DND-41 (cell line): Measurements from ENCODE around the gene PRDM2.

ENCODE experiments used
- ATAC-seq: fragments of 200-7000 bp; cut with Tn5 transposase; 3 replicates; pipeline ENCODE4 v1.9.1; 2021; ENCODE audit warnings: low read depth; ENCODE audit not compliant: insufficient read depth
- DNase-seq: peaks from one replicate; pipeline ENCODE4 v3.0.0-alpha.2; 2020
- H2AFZ ChIP-seq: 2 replicates; pipeline ENCODE4 v1.6.0; 2012; ENCODE audit warnings: low read depth, low read length
- H3K27ac ChIP-seq: 2 replicates; pipeline ENCODE4 v1.5.1; 2012; ENCODE audit warnings: low read length, inconsistent platforms
- H3K27me3 ChIP-seq: fragments of 200-600 bp; sonication (generic); 2 replicates; pipeline ENCODE4 v1.6.0; 2012; ENCODE audit warnings: low read length, mild to moderate bottlenecking, inconsistent platforms; ENCODE audit not compliant: insufficient read depth, poor library complexity
- H3K36me3 ChIP-seq: 2 replicates; pipeline ENCODE4 v1.5.1; 2012; ENCODE audit warnings: low read length, inconsistent platforms; ENCODE audit not compliant: insufficient read depth
- H3K4me1 ChIP-seq: 2 replicates; pipeline ENCODE4 v1.5.1; 2012; ENCODE audit warnings: mild to moderate bottlenecking, low read length; ENCODE audit not compliant: insufficient read depth
- H3K4me2 ChIP-seq: 2 replicates; pipeline ENCODE4 v1.6.0; 2012; ENCODE audit warnings: mild to moderate bottlenecking, moderate library complexity, low read length, inconsistent platforms; ENCODE audit not compliant: insufficient read depth
- H3K4me3 ChIP-seq, 2 experiments: fragments of 200-600 bp in 1 of 2; shearing (Covaris generic) in 1 of 2; 2 replicates each; pipeline ENCODE4 v1.5.1; 2012 to 2016; ENCODE audit warnings: inconsistent platforms in 2 of 2, low read length in 2 of 2, mild to moderate bottlenecking in 2 of 2, low read depth in 1 of 2, moderate library complexity in 1 of 2
- H3K79me2 ChIP-seq: 2 replicates; pipeline ENCODE4 v1.6.0; 2012; ENCODE audit warnings: low read length, inconsistent platforms; ENCODE audit not compliant: insufficient read depth
- H3K9ac ChIP-seq: 2 replicates; pipeline ENCODE4 v1.6.0; 2012; ENCODE audit warnings: low read depth, mild to moderate bottlenecking, inconsistent platforms, low read length, moderate library complexity
- H3K9me3 ChIP-seq: 2 replicates; pipeline ENCODE4 v1.5.1; 2012; ENCODE audit warnings: low read length, moderate library complexity, mild to moderate bottlenecking, inconsistent platforms; ENCODE audit not compliant: insufficient read depth, severe bottlenecking
- H4K20me1 ChIP-seq: 2 replicates; pipeline ENCODE4 v1.6.0; 2012; ENCODE audit warnings: low read length; ENCODE audit not compliant: insufficient read depth
- CTCF ChIP-seq: IDR thresholded peaks from 2 replicates; pipeline ENCODE4 v1.5.1; 2012; ENCODE audit warnings: borderline replicate concordance, low read length, moderate library complexity, mild to moderate bottlenecking; ENCODE audit not compliant: poor library complexity, severe bottlenecking; ENCODE audit errors: extremely low read depth
- EZH2 ChIP-seq: IDR thresholded peaks from 3 replicates; pipeline ENCODE4 v1.6.1; 2012; ENCODE audit warnings: borderline replicate concordance, low read depth, mild to moderate bottlenecking, moderate library complexity, low read length, inconsistent platforms; ENCODE audit not compliant: severe bottlenecking

Gene PRDM2

GRCh38 chr1:13818926-13819325, 118.9 kb downstream of the PRDM2 start:
- Histone ChIP-seq H3K4me2 (no peak overlapping the region), H3K9ac (no peak overlapping the region), H3K36me3 (peaks cover 24% of the 10 kb centered on the region; the same call in 1 of the 2 replicates), H2AFZ (no peak overlapping the region), H4K20me1 (peaks cover 3% of the 10 kb centered on the region), H3K4me1 (no peaks in the 10 kb centered on the region), H3K79me2 (no peaks in the 10 kb centered on the region), H3K9me3 (no peaks in the 10 kb centered on the region), H3K27me3 (no peaks in the 10 kb centered on the region), H3K27ac (no peak overlapping the region), H3K4me3 (no peak overlapping the region)
- TF ChIP-seq EZH2 (no peak), CTCF (no peak)
- DNase-seq (no peak), ATAC-seq (no peak)

DNA sequence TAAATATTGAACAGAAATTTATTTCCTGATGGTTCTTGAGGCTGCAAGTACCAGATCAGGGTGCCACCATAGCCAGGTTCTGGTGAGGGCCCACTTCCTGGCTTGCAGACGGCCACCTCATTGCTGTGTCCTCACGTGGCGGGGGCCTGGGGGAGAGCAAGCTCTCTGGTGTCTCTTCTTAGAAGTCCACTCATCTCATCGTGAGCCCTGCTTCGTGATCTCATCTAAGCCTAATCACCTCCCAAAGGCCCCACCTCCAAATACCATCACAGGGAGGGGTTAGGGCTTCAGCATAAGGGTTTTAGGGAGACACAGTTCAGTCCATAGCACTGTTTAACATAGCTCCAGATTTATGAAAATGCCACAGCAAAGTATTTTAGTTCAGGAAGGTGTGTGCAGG, 119.7 kb downstream of the PRDM2 start:
- TF ChIP-seq CTCF (no peak), EZH2 (no peak)
- Histone ChIP-seq H3K4me3 (no peak overlapping the region), H3K79me2 (no peaks in the 10 kb centered on the region), H4K20me1 (peaks cover 1% of the 10 kb centered on the region), H3K4me1 (no peaks in the 10 kb centered on the region), H3K9me3 (no peaks in the 10 kb centered on the region), H3K36me3 (peaks cover 24% of the 10 kb centered on the region; the same call in 1 of the 2 replicates), H3K4me2 (no peak overlapping the region), H2AFZ (no peak overlapping the region), H3K9ac (no peak overlapping the region), H3K27me3 (no peaks in the 10 kb centered on the region), H3K27ac (no peak overlapping the region)
- DNase-seq (no peak), ATAC-seq (no peak)

- TF ChIP-seq EZH2, result no peak
- Histone ChIP-seq H3K4me1 (no peaks in the 10 kb centered on the region), H3K27me3 (no peaks in the 10 kb centered on the region), H3K27ac (no peak overlapping the region), H3K9ac (no peak overlapping the region), H4K20me1 (no peaks in the 10 kb centered on the region; the same call in none of the 2 replicates), H3K9me3 (no peaks in the 10 kb centered on the region), H3K4me2 (no peak overlapping the region), H3K4me3 (no peak overlapping the region), H3K36me3 (peaks cover 24% of the 10 kb centered on the region; the same call in 1 of the 2 replicates), H2AFZ (no peak overlapping the region), H3K79me2 (no peaks in the 10 kb centered on the region)
- DNase-seq, result no peak
- ATAC-seq, result no peak
Observed at GRCh38 chr1:13820055-13820454, 120.1 kb downstream of the PRDM2 start.

GRCh38 chr1:13820456-13820855, 120.5 kb downstream of the PRDM2 start:
- Histone ChIP-seq H3K9me3 (no peaks in the 10 kb centered on the region), H3K4me1 (no peaks in the 10 kb centered on the region), H3K27me3 (no peaks in the 10 kb centered on the region), H3K4me3 (no peak overlapping the region), H3K9ac (no peak overlapping the region), H4K20me1 (no peaks in the 10 kb centered on the region; the same call in none of the 2 replicates), H3K79me2 (no peaks in the 10 kb centered on the region), H3K27ac (no peak overlapping the region), H3K36me3 (peaks cover 24% of the 10 kb centered on the region; the same call in 1 of the 2 replicates), H2AFZ (no peak overlapping the region), H3K4me2 (no peak overlapping the region)
- ATAC-seq (no peak), DNase-seq (no peak)
- TF ChIP-seq EZH2, result no peak
- TF ChIP-seq CTCF, result no peak
